ENCODE measurements around the gene CLCA2. TPM values are rescaled to one million over a fixed set of nuclear protein-coding genes. Genes with fewer than 3 reads are reported as not detected.

Gene CLCA2
- polyA plus RNA-seq, 3 donors: not detected

- no peaks in the 10 kb centered on the region for H3K9me3 Mint-ChIP-seq
- intact Hi-C loops (cut with micrococcal nuclease): no loop called here
- no peaks in the 10 kb centered on the region for H3K4me1 Mint-ChIP-seq
- no peak overlapping the region for H3K4me2 ChIP-seq (replicated peaks; ENCODE audit: extremely low read depth, low read length, poor library complexity, severe bottlenecking)
- TF ChIP-seq, protein P1, sequence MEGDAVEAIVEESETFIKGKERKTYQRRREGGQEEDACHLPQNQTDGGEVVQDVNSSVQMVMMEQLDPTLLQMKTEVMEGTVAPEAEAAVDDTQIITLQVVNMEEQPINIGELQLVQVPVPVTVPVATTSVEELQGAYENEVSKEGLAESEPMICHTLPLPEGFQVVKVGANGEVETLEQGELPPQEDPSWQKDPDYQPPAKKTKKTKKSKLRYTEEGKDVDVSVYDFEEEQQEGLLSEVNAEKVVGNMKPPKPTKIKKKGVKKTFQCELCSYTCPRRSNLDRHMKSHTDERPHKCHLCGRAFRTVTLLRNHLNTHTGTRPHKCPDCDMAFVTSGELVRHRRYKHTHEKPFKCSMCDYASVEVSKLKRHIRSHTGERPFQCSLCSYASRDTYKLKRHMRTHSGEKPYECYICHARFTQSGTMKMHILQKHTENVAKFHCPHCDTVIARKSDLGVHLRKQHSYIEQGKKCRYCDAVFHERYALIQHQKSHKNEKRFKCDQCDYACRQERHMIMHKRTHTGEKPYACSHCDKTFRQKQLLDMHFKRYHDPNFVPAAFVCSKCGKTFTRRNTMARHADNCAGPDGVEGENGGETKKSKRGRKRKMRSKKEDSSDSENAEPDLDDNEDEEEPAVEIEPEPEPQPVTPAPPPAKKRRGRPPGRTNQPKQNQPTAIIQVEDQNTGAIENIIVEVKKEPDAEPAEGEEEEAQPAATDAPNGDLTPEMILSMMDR (IDR thresholded peaks at IDR 0.05): no peak
- H3K4me1 ChIP-seq (ENCODE audit: control insufficient read depth in 1 of 2, insufficient read depth in 2 of 2, low read length in 2 of 2): no peaks in the 10 kb centered on the region
- H3K36me3 Mint-ChIP-seq: no peaks in the 10 kb centered on the region
- H3K27me3 Mint-ChIP-seq (ENCODE audit: low read depth in 3 of 3): peaks cover 0 to 2% (median 1%) of the 10 kb centered on the region in 3 donors
- no peak overlapping the region for H2AFZ ChIP-seq (ENCODE audit: insufficient read depth, low read depth, low read length, poor library complexity, severe bottlenecking)
- no peaks in the 10 kb centered on the region for H3K36me3 ChIP-seq (replicated peaks in 1 of 2; ENCODE audit: control insufficient read depth in 1 of 2, insufficient read depth in 2 of 2, low read length in 2 of 2)
- no peak overlapping the region for H3K4me3 ChIP-seq (replicated peaks in 1 of 3; ENCODE audit: low read depth in 2 of 3, low read length in 3 of 3)
- no peaks in the 10 kb centered on the region for H3K9me3 ChIP-seq (replicated peaks in 1 of 2; ENCODE audit: control insufficient read depth in 1 of 2, insufficient read depth in 1 of 2, low read length in 2 of 2)
- no peaks in the 10 kb centered on the region for H3K27me3 ChIP-seq (ENCODE audit: control insufficient read depth in 2 of 2, insufficient read depth in 2 of 2, low read length in 2 of 2)
- H3K27ac Mint-ChIP-seq: no peak overlapping the region
- H3K79me2 ChIP-seq (ENCODE audit: insufficient read depth, low read length): no peaks in the 10 kb centered on the region
- no peak overlapping the region for H3K9ac ChIP-seq (ENCODE audit: insufficient read depth, low read length, poor library complexity, severe bottlenecking)
- no peak for DNase-seq
- WGBS (ENCODE audit: insufficient coverage): 94% methylated on average over 4 of the region's 4 CpGs
- no peak overlapping the region for H3K27ac ChIP-seq (ENCODE audit: low read depth in 1 of 2, low read length in 2 of 2)
- H4K20me1 ChIP-seq (ENCODE audit: insufficient read depth, low read length): no peaks in the 10 kb centered on the region
- no peak overlapping the region for H3K4me3 Mint-ChIP-seq
Observed at GRCh38 chr1:86472152-86472551, 48.2 kb downstream of the CLCA2 start.

DNA sequence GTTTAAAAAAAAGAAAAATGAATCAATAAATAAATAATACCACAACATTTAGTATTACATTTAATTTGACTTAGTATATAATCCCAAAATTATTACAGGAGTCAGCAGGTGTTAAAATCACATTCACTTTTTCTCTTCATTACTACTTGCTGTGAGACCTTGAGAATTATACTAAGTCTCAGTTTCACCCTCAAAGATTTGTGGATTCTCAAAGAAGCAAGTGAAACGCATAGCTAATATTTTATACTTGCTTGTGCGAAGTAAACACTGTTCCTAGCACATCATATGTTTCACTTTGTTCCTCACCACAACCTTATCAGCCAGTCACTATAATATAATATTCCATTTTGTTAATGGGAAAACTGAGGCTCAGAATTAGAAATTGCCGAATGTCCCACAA lies 48.8 kb downstream of the CLCA2 start:
- no peaks in the 10 kb centered on the region for H3K9me3 ChIP-seq (replicated peaks in 1 of 2; ENCODE audit: control insufficient read depth in 1 of 2, insufficient read depth in 1 of 2, low read length in 2 of 2)
- H3K4me2 ChIP-seq (replicated peaks; ENCODE audit: extremely low read depth, low read length, poor library complexity, severe bottlenecking): no peak overlapping the region
- no peak overlapping the region for H3K9ac ChIP-seq (ENCODE audit: insufficient read depth, low read length, poor library complexity, severe bottlenecking)
- H3K36me3 Mint-ChIP-seq: no peaks in the 10 kb centered on the region
- DNase-seq: no peak
- no peak overlapping the region for H3K27ac ChIP-seq (ENCODE audit: low read depth in 1 of 2, low read length in 2 of 2)
- no peaks in the 10 kb centered on the region for H3K36me3 ChIP-seq (replicated peaks in 1 of 2; ENCODE audit: control insufficient read depth in 1 of 2, insufficient read depth in 2 of 2, low read length in 2 of 2)
- H3K27ac Mint-ChIP-seq: no peak overlapping the region
- no peaks in the 10 kb centered on the region for H3K27me3 ChIP-seq (ENCODE audit: control insufficient read depth in 2 of 2, insufficient read depth in 2 of 2, low read length in 2 of 2)
- no peaks in the 10 kb centered on the region for H3K4me1 ChIP-seq (ENCODE audit: control insufficient read depth in 1 of 2, insufficient read depth in 2 of 2, low read length in 2 of 2)
- TF ChIP-seq, protein P1 (IDR thresholded peaks at IDR 0.05): no peak
- H3K27me3 Mint-ChIP-seq (ENCODE audit: low read depth in 3 of 3): peaks cover 0 to 2% (median 1%) of the 10 kb centered on the region in 3 donors
- no CpG with 5 or more reads among the region's 3 CpGs for WGBS (ENCODE audit: insufficient coverage)
- no peaks in the 10 kb centered on the region for H3K9me3 Mint-ChIP-seq
- no peaks in the 10 kb centered on the region for H3K79me2 ChIP-seq (ENCODE audit: insufficient read depth, low read length)
- intact Hi-C loops (cut with micrococcal nuclease): no loop called here
- no peaks in the 10 kb centered on the region for H3K4me1 Mint-ChIP-seq
- H4K20me1 ChIP-seq (ENCODE audit: insufficient read depth, low read length): no peaks in the 10 kb centered on the region
- no peak overlapping the region for H3K4me3 ChIP-seq (replicated peaks in 1 of 3; ENCODE audit: low read depth in 2 of 3, low read length in 3 of 3)
- H2AFZ ChIP-seq (ENCODE audit: insufficient read depth, low read depth, low read length, poor library complexity, severe bottlenecking): no peak overlapping the region
- H3K4me3 Mint-ChIP-seq: no peak overlapping the region

All from CD14-positive monocyte (primary cell).